Activated CD4-positive, alpha-beta T cell treated with anti-CD3 and anti-CD28 coated beads, Interleukin-2, amount 10 ng/mL, durations not matched to agents 7 days and 5 days (primary cell): ENCODE results near the gene RNF10. TPM values are rescaled to one million over a fixed set of nuclear protein-coding genes. Genes with fewer than 3 reads are reported as not detected.
"Not testable (repeated sequence)": the region's sequence is repeated elsewhere in the genome, so short reads cannot be mapped to it uniquely, and the experiment has no call there.

Experiments
- CTCF ChIA-PET: fragments of 350-600 bp; sonication (Branson Sonifier 250); formaldehyde crosslinking; loops from one replicate; lab custom pipeline; 2021; ENCODE audit warnings: antibody characterized with exemption; lab: Charles Lee
- POLR2A ChIA-PET: fragments of 350-600 bp; sonication (Branson Sonifier 250); formaldehyde crosslinking; loops from one replicate; lab custom pipeline; 2021; ENCODE audit warnings: antibody characterized with exemption; lab: Charles Lee
- DNase-seq: peaks from one replicate; pipeline ENCODE4 v3.0.0-alpha.2; 2020
- H3K27ac Mint-ChIP-seq: one replicate; pipeline ENCODE4 v1.8.0; 2021; ENCODE audit warnings: mild to moderate bottlenecking, moderate library complexity, mixed read lengths
- H3K27me3 Mint-ChIP-seq: one replicate; pipeline ENCODE4 v1.8.0; 2021; ENCODE audit warnings: mixed read lengths
- H3K36me3 Mint-ChIP-seq: one replicate; pipeline ENCODE4 v1.8.0; 2021; ENCODE audit warnings: low read depth, mixed read lengths
- H3K4me1 Mint-ChIP-seq: one replicate; pipeline ENCODE4 v1.8.0; 2021; ENCODE audit warnings: mixed read lengths
- H3K4me3 Mint-ChIP-seq: one replicate; pipeline ENCODE4 v1.8.0; 2021; ENCODE audit warnings: mild to moderate bottlenecking, moderate library complexity, mixed read lengths
- H3K9me3 Mint-ChIP-seq: one replicate; pipeline ENCODE4 v1.8.0; 2021; ENCODE audit warnings: mixed read lengths
- total RNA-seq, 2 experiments: library from RNA; stranded (reverse); gene quantifications; one replicate each; pipeline ENCODE4 v1.2.3, GENCODE V29; 2021

RNF10 gene
- 100 to 1,000 TPM; 191 to 219 TPM for total RNA-seq

DNA sequence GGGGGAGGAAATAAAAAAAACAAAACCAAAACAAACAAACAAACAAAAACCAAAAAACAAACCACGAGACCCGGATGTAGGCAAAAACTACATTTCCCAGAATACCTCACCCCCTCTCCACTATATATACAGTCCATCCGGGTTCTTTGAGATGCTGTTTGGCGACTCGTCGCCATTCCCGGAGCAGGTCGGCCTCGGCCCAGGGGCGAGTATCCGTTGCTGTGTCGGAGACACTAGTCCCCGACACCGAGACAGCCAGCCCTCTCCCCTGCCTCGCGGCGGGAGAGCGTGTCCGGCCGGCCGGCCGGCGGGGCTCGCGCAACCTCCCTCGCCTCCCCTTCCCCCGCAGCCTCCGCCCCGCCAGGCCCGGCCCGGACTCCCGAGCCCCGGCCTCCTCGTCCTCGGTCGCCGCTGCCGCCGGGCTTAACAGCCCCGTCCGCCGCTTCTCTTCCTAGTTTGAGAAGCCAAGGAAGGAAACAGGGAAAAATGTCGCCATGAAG, at the start of gene RNF10:
TSS of gene RNF10 (plus strand) at position 154 of the 500 bp plus-strand sequence. CDS start 456 bp downstream, outside the sequence.
- ChIA-PET CTCF (interaction anchor here (0.6 to 3.0 kb wide), 2 partner anchors 8 to 16 kb away, joined by 3 to 8 read pairs; no protein-coding TSS in a partner anchor), POLR2A (no interaction called here)
- Mint-ChIP-seq H3K36me3 (peaks cover 42% of the 10 kb centered on the region), H3K4me1 (peaks cover 61% of the 10 kb centered on the region), H3K27me3 (no peaks in the 10 kb centered on the region), H3K27ac (peak within 1 kb of the TSS; percentile 96), H3K9me3 (no peaks in the 10 kb centered on the region), H3K4me3 (peak within 1 kb of the TSS; percentile 97)
- peak; percentile 84 for DNase-seq

DNA sequence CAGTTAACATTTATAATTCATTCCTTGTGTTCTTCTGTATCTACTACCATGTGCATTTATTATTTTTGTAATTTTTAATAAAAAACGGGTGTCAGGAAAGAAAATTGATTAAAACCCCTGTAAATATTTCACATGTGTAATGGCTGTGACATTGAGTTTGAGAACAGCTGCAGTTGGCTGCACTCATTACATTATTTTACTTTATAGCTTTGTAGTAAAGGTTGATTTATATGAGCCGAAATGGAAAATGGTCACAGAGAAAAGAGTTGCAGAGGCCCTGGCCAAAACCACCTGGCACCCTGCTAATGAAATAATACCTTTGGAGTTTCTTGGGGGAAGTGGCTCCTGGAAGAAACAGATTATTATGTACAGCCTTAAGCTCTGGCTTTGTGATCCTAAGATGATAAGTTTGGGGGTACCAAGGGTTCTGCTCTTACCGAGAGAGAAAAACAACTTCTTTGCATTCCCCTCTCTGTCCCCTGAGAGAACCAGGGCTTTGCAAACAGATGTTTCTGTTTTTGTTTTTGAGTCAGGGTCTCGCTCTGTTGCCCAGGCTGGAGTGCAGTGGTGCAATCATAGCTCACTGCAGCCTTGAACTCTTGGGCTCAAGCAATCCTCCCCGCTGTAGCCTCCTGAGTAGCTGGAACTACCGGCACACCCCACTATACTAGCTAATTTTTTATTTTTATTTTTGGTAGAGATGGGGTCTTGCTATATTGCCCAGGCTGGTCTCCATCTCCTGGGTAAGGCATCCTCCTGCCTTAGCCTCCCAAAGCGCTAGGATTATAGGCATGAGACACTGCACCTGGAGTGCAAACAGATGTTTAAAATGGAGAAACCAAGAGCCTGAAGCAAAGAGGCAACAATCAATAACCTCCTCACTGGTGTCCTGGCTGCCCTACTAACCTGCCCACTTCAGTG, 47.9 kb upstream of the RNF10 start:
- POLR2A ChIA-PET: no interaction called here
- peaks cover 3% of the 10 kb centered on the region for H3K36me3 Mint-ChIP-seq

DNA sequence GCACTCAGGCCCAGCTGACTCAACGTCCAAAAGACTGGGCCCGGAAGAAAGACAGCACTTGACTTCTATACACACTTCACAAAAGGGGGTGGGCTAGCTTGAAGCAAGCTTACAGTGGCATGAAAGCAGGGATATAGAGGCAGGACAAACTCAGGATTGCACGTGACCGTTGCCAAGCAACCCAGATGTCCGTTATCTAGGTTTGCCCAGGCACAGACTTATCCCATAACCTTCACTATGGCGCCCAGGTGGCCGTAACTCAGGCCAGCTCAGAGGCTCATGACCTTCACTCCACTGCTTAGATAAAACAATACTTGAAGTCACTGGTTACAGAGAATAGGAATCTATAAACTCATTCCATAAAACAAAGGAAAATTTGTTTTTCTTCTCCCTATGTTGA, 46.6 kb upstream of the RNF10 start:
- H3K36me3 Mint-ChIP-seq, H3K4me1 Mint-ChIP-seq, H3K27me3 Mint-ChIP-seq, H3K27ac Mint-ChIP-seq, H3K9me3 Mint-ChIP-seq, H3K4me3 Mint-ChIP-seq, POLR2A ChIA-PET, DNase-seq: not testable (repeated sequence)
- CTCF ChIA-PET: interaction anchor here (0.6 kb wide), 1 partner anchor 953 kb away, joined by 3 read pairs; no protein-coding TSS in a partner anchor

More for the DNA sequence above, 47.9 kb upstream of the RNF10 start:
- no peaks in the 10 kb centered on the region for H3K9me3 Mint-ChIP-seq
- CTCF ChIA-PET: interaction anchor here (0.5 to 1.0 kb wide), 2 partner anchors 43 to 85 kb away, joined by 3 read pairs; partner anchors contain the start of gene COQ5
- H3K27me3 Mint-ChIP-seq: no peaks in the 10 kb centered on the region
- H3K4me3 Mint-ChIP-seq: no peak overlapping the region
- no peak for DNase-seq
- H3K27ac Mint-ChIP-seq: no peak overlapping the region
- H3K4me1 Mint-ChIP-seq: no peaks in the 10 kb centered on the region

DNA sequence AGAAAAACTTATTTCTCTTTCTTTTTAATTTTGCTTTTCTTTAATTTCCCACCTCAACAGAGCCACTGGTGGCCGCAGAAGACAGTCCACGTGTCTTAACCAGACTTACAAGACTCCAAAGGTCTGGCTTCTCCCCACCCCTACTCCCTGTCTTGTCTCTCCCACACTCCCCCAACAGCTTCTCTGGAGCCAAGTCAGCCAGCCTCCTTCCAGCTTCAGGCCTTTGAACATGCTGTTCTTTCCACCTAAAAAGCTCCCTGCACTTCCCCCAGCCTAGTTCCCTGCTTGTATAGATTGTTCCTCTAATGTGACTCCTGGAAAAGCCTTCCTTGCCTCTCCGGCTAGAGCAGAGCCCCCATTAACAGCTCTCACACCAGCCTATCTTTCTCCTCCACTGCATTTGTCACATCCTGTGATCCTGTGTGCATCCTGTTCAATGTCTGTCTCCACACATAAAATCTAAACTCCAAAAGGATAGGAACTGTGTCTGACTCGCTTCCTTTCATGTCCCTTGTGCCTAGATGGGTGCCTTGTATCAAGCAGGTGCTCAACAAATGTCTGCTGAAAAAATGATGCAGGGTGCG, 46.0 kb upstream of the RNF10 start:
- H3K36me3 Mint-ChIP-seq: no peaks in the 10 kb centered on the region
- peak overlapping the region; percentile 20 for H3K27ac Mint-ChIP-seq

DNA sequence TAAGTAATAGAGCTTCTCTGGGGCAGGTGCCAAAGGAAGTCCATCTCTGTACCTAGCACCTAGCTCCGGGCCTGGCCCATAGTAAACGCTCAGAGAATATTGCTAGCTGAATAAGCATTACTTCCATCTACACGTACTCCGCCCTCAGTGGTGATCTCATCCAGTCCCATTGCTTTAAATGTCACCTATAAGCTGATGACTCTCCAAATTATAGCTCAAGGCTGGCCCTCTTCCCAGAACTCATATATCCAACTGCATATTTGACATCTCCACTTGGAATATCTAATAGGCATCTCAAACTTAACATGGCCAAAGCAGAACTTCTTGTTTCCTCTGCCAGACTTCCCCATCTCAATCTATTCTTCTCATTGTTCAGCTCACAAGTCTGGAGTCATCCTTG, 45.1 kb upstream of the RNF10 start:
- CTCF ChIA-PET: interaction anchor here (0.6 to 2.3 kb wide), 6 partner anchors 15 to 193 kb away, joined by 3 to 6 read pairs (median 4); no protein-coding TSS in a partner anchor
- H3K4me3 Mint-ChIP-seq: no peak overlapping the region
- no peaks in the 10 kb centered on the region for H3K36me3 Mint-ChIP-seq
- H3K27me3 Mint-ChIP-seq: no peaks in the 10 kb centered on the region
- H3K4me1 Mint-ChIP-seq: no peaks in the 10 kb centered on the region
- no peak for DNase-seq
- POLR2A ChIA-PET: no interaction called here
- no peaks in the 10 kb centered on the region for H3K9me3 Mint-ChIP-seq
- H3K27ac Mint-ChIP-seq: no peak overlapping the region

More for the DNA sequence above, 46.0 kb upstream of the RNF10 start:
- no peak overlapping the region for H3K4me3 Mint-ChIP-seq
- no peaks in the 10 kb centered on the region for H3K27me3 Mint-ChIP-seq
- H3K9me3 Mint-ChIP-seq: no peaks in the 10 kb centered on the region
- no peak for DNase-seq
- ChIA-PET CTCF (interaction anchor here (1.0 kb wide), 1 partner anchor 37 kb away, joined by 3 read pairs; no protein-coding TSS in a partner anchor), POLR2A (no interaction called here)
- H3K4me1 Mint-ChIP-seq: no peaks in the 10 kb centered on the region

DNA sequence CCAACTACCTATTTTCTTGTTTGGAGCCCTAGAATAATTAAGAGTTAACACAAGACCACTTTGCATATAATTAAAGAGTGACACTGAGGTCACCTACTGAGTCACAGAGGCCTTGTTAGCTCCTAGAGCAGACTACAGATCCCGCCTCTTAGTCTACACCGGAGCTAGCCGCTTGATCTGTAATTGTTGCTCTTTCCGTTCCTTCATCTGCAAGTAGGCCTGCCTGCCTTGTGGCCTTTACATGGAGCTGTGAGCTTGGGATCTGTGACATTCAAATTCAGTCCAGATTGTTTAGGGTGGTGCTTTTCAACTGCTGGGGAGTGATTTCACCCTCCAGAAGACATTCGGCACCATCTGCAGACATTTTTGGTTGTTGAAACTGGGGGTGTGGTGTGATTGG, 43.8 kb upstream of the RNF10 start:
- CTCF ChIA-PET: interaction anchor here (1.0 to 2.3 kb wide), 5 partner anchors 11 to 27 kb away, joined by 3 to 6 read pairs (median 4); no protein-coding TSS in a partner anchor
- H3K36me3 Mint-ChIP-seq: no peaks in the 10 kb centered on the region
- H3K4me3 Mint-ChIP-seq: no peak overlapping the region
- H3K27me3 Mint-ChIP-seq: no peaks in the 10 kb centered on the region
- H3K27ac Mint-ChIP-seq: no peak overlapping the region
- no peaks in the 10 kb centered on the region for H3K9me3 Mint-ChIP-seq
- POLR2A ChIA-PET: no interaction called here
- DNase-seq: no peak
- H3K4me1 Mint-ChIP-seq: peaks cover 8% of the 10 kb centered on the region

DNA sequence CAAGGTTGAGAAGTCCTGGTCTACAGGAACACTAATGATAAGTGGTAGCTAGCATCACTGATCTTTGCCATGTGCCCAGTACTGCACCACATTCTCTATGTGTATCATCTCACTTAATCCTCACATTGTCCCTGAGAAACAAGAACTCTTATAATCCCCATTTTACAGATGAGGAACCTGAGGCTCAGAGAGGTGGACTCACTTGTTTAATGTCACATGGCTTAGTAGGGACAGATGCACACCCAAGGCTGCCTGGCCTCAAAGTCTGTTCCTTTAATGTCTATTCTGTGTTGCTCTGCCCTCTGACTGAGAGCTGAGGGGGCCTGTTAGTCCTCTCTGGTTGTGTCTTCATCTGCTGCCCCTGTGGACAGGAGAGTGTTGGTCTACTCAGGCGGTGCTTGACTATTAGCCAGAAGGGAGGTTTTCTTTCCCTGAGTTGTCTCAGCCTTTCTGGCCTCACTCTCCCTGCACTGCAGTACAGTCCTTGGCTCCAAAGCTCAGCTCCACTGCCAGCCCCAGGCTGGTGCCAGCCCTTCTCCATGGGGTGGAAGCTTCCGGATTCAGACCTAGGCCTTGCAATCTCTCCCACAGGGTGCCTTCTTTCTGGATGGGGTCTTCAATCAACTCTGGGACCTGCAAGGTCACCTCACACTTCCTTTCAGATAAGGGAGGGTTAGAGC, 43.2 kb upstream of the RNF10 start:
- no peak overlapping the region for H3K27ac Mint-ChIP-seq

DNA sequence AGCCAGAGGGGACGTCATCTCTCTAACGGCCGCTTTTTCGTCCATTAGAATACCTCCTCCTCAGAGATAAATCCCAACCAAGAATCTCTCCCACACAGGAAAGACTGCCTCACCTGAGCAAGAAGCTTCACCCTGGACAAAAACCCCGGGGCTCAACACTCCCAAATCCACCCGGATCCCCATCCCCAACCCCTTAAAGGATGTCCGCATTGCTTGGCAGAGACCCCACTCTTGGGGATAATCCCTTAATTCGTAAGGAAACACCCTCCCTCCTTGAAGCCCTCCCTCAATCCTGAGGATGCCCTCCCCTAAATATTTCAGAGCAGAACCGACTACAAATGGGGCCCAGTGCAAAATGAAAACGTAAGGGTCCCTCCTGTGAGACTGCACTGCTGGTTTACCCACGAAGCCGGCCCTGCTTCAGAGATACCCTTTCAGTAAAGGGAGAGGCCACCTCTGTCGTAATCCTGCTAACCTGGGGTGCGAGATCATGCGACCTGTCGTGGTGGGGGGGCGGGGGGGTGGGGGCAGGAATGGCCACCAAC, 38.9 kb upstream of the RNF10 start:
- ChIA-PET POLR2A (no interaction called here), CTCF (interaction anchor here (1.3 to 2.1 kb wide), 3 partner anchors 10 to 26 kb away, joined by 4 to 7 read pairs (median 5); partner anchors contain the start of gene SRSF9)
- H3K4me3 Mint-ChIP-seq: peak overlapping the region; percentile 85
- no peaks in the 10 kb centered on the region for H3K27me3 Mint-ChIP-seq
- peaks cover 27% of the 10 kb centered on the region for H3K36me3 Mint-ChIP-seq
- peaks cover 36% of the 10 kb centered on the region for H3K4me1 Mint-ChIP-seq
- DNase-seq: no peak
- H3K27ac Mint-ChIP-seq: peak overlapping the region; percentile 86
- H3K9me3 Mint-ChIP-seq: no peaks in the 10 kb centered on the region

More for the DNA sequence above, 43.2 kb upstream of the RNF10 start:
- peaks cover 11% of the 10 kb centered on the region for H3K4me1 Mint-ChIP-seq
- no peaks in the 10 kb centered on the region for H3K36me3 Mint-ChIP-seq
- no peaks in the 10 kb centered on the region for H3K27me3 Mint-ChIP-seq
- H3K9me3 Mint-ChIP-seq: no peaks in the 10 kb centered on the region
- ChIA-PET CTCF (interaction anchor here (0.6 to 2.3 kb wide), 10 partner anchors 11 to 39 kb away, joined by 3 to 6 read pairs (median 4); no protein-coding TSS in a partner anchor), POLR2A (no interaction called here)
- no peak overlapping the region for H3K4me3 Mint-ChIP-seq
- no peak for DNase-seq

DNA sequence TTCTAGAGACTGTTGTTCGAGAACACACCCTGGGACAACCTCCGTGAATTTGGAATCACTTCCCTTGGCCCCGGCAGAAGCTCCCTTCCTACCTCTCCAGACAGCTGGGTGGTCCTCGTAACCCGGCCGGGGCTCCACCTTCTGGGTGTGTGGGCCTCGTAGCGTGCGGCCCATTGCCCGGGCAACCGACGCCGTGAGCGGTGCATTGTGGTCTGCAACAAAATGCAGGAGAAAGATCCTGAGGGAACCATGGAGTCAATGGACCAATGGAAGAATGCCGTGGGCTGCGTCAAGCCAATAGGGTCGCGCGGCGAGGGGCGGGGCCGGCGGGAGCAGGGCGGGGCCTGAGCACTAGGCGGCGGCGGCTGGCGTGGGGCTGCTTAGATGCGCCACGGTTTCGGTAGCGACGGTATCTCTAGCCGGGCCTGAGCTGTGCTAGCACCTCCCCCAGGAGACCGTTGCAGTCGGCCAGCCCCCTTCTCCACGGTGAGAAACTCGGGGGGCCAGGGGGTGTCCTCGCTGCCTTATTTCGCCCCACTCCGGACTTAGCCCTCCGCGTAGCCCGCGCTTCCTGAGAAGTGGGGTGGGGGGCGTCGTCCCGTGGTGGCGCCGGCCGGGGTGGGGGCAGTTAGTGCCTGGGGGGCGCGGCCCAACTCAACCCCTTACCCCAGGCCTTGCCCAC, 38.3 kb upstream of the RNF10 start, which contains the start of gene DYNLL1:
TSS of gene DYNLL1 (plus strand) at position 383 of the 682 bp plus-strand sequence. CDS start 309 bp downstream, outside the sequence.
- no peaks in the 10 kb centered on the region for H3K9me3 Mint-ChIP-seq
- H3K4me1 Mint-ChIP-seq: peaks cover 42% of the 10 kb centered on the region
- POLR2A ChIA-PET: no interaction called here
- H3K27ac Mint-ChIP-seq: peak within 1 kb of the TSS; percentile 86
- CTCF ChIA-PET: interaction anchor here (0.9 to 2.1 kb wide), 6 partner anchors 9 to 59 kb away, joined by 3 to 7 read pairs (median 4); partner anchors contain the start of gene SRSF9
- peak; percentile 97 for DNase-seq
- peaks cover 32% of the 10 kb centered on the region for H3K36me3 Mint-ChIP-seq
- H3K4me3 Mint-ChIP-seq: peak within 1 kb of the TSS; percentile 85
- H3K27me3 Mint-ChIP-seq: no peaks in the 10 kb centered on the region

DNA sequence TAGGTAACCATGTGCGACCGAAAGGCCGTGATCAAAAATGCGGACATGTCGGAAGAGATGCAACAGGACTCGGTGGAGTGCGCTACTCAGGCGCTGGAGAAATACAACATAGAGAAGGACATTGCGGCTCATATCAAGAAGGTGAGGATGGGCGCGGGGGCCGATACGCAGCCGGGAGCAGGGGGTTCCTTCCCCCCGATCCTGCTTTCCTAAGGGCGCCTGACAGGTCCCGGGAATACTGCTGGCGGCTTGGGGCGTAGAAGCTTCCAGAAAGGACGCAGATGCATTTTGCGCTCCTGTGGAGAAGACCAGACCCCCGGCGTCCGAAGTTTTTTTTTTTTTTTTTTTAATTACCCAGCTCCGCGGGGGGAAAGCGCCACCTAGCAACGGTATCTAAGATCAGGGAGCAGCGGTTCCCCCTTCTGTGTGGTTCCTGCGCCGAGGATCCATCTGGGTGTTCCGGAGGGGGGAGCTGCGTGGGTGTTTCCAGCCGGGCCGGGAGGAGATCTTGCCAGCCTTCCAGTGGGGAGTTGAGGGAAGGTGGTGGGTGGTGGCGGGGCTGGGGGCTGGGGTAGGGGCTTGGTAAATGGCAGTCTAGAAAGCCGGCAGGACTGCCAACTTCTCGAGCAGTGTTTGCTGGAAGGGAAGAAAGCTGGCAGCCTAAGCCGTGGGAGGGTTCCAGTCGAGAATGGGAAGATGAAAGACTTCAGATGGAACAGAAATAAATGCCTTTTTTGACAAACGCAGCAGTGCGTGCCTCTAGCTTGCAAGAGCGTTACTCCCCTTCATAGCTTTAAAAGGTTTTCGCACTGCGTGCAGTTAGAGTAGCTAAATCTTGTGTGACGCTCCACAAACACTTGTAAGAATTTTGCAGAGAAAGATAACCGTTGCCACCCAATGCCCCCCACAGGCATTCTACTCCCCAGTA, 37.5 kb upstream of the RNF10 start:
- Mint-ChIP-seq H3K27me3 (no peaks in the 10 kb centered on the region), H3K36me3 (peaks cover 34% of the 10 kb centered on the region), H3K4me1 (peaks cover 42% of the 10 kb centered on the region), H3K27ac (peak overlapping the region; percentile 67), H3K4me3 (peak overlapping the region; percentile 85), H3K9me3 (no peaks in the 10 kb centered on the region)
- ChIA-PET CTCF (interaction anchor here (0.7 to 2.1 kb wide), 9 partner anchors 8 to 198 kb away, joined by 3 to 7 read pairs (median 4); partner anchors contain the start of gene SRSF9), POLR2A (interaction anchor here (0.5 to 0.6 kb wide), 2 partner anchors 21 to 27 kb away, joined by 3 to 5 read pairs; no protein-coding TSS in a partner anchor)
- peak; percentile 43 for DNase-seq
